Activated T-helper 9 cell treated with anti-CD3 and anti-CD28 coated beads, Interleukin-2, amount 50 U/mL, for 16 hours (primary cell): Measurements from ENCODE around the gene TBC1D5.
"Not testable (repeated sequence)": the region's sequence is repeated elsewhere in the genome, so short reads cannot be mapped to it uniquely, and the experiment has no call there.

Experiments used
- DNase-seq: peaks from one replicate; pipeline ENCODE4 v3.0.0-alpha.2; 2020; ENCODE audit warnings: low read depth

TBC1D5 gene

DNA sequence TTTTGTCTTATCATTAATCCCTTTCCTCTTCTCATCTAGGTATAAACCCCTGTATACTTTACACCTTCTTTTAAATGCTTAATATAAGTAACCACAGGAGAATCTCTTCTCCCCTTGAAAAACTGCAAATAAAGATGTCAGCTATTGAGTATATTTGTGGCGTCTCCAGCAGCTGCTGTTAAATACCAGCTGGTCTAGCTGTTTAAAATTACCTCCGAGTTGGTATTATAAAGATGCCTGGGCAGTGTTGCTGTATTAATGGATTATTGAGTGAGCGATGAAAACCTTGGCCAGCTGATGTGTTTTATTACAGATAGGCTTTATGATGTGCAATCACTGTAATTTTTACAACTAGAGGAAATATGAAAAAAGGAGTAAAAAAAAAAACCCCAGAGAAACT is 388.1 kb downstream of the TBC1D5 start:
- no peak for DNase-seq

- no peak for DNase-seq
These were observed 389.8 kb downstream of the TBC1D5 start for GRCh38 chr3:17352620-17353019.

- not testable (repeated sequence) for DNase-seq
These were observed 391.2 kb downstream of the TBC1D5 start for GRCh38 chr3:17351193-17351592.

- DNase-seq: no peak
These were observed 393.3 kb downstream of the TBC1D5 start for GRCh38 chr3:17349093-17349492.

GRCh38 chr3:17342119-17342518 is 400.3 kb downstream of the TBC1D5 start:
- no peak for DNase-seq

GRCh38 chr3:17340693-17341092 is 401.7 kb downstream of the TBC1D5 start:
- DNase-seq: no peak

DNA sequence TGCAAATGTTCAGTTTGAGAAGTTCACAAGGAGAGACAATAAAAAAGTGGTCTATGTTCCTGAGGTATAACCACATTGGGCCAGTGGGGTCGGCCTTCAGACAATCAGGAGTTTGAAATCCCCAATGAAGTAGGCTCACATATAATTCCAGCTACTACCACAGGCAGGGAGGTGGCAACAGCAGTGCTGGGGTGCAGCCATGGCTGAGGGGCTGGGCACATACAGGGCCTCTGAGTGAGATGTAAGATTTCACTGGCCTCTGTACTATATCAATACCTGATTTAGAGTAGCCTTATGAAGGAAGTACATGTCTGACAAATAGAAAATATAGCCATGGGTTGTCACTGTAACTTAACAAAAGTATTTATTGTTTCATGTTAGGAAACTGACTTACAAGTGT is 402.2 kb downstream of the TBC1D5 start:
- no peak for DNase-seq

DNA sequence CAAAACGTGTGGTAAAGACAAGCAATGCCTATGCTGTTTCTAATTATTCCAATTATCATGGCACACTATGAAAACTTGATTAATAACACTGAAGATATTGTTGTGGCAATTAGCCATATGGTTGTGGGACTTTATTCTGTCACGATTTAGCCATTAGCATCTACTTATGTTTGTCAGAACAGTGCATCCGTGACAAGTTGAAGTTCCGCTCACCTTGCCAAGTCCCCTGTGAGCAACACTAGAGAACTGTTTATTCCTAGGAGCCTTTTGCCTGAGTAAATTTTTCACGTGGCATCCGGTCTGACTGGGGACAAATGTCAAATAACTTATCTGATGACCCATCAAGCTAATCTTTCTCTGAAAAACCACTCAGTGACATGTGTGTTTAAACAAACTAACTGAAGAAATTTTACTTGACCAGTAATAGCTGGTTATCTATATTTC is 403.3 kb downstream of the TBC1D5 start:
- DNase-seq: no peak

DNA sequence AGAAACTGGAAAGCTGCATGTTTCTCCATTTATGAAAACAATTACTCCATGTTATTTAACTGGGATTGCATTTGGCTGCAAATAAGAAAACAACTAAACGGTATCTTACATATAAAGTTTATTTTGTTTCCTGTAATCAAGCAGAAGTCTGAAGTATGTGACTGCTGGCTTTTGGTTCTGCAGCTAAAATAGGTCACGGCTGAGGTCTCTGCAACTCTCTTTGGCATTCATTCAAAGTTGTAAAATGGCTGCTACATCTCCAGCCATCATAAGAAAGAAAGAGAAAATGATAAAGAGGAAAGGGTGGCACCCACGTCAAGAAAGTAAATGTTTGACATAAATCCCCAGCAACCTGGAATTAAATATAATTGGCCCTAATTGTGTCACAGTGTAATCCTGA is 406.1 kb downstream of the TBC1D5 start:
- DNase-seq: no peak

GRCh38 chr3:17333893-17334292 is 408.5 kb downstream of the TBC1D5 start:
- DNase-seq: no peak

- DNase-seq: no peak
These were observed 409.0 kb downstream of the TBC1D5 start for GRCh38 chr3:17333446-17333845.

GRCh38 chr3:17330660-17331059 is 411.8 kb downstream of the TBC1D5 start:
- no peak for DNase-seq

- no peak for DNase-seq
These were observed 412.5 kb downstream of the TBC1D5 start for GRCh38 chr3:17329927-17330326.

DNA sequence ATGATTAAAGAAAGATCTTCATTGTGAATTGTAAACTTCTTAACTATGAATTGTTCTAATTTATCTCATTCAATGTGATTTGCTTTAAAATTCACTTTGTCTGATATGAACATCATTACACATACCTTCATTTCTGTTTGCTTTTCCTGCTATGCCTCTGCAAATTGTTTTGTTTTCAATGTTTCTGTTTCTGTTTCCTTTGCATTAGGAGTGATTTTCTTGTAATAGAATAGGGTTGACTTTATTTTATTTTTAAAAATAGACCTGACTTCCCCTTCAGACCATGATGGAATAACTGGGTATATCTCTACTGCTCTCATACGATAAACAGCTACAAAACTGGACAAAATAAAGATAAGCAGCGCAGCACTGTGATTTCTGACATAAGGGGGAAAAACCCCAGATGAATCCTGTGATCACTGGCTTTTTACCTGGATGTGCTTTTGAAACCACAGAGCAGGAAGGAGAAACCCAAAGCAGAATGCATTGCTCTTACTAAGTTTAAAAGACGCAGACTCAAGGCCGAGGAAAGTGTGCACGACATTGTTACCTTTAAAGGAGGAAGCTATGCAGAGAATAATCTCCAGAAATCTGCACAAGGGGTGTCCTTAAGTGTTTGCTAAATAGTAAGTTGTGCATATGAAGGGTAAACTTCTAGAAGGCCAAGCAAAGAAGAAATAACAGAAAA is 420.2 kb downstream of the TBC1D5 start:
- DNase-seq: no peak

- DNase-seq: no peak
These were observed 422.2 kb downstream of the TBC1D5 start for GRCh38 chr3:17320266-17320665.

DNA sequence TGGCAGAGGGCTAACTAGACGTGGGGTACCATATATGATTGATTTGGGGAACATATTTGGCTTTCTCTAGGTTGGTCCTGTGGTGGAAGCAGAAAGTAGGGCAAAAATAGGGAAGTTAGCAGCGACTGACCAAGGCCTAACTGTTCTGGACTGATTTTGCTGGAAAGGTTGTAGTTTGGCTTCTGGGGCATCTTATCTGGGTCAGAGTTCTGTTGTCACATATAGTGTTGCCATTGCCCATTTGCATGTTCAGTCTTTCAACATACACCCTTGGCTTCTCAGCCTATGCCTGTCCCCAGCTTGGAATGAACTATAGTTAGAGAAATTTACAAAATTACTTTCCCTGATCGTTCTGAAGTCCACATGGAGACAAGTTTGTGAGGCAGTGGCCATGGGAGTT is 426.5 kb downstream of the TBC1D5 start:
- DNase-seq: no peak

DNA sequence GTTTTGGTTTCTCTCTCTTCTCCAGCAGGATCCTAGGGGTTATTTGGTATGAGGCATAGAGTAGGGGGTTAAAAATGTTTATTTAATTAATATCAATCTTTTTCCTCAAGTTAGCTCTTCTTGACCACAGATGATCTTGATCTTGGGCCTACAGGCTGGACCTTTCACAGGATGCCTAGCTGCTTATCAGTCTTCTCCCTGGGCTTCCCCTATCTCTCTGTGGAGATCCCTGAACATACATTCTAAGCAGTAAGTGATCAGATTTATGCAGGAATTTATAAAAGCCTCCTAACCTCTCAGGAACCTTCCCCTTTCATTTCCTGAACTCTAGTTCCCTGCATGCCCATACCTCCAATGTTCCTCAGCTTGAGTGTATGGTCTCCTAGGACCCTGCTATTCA is 428.3 kb downstream of the TBC1D5 start:
- DNase-seq: no peak

DNA sequence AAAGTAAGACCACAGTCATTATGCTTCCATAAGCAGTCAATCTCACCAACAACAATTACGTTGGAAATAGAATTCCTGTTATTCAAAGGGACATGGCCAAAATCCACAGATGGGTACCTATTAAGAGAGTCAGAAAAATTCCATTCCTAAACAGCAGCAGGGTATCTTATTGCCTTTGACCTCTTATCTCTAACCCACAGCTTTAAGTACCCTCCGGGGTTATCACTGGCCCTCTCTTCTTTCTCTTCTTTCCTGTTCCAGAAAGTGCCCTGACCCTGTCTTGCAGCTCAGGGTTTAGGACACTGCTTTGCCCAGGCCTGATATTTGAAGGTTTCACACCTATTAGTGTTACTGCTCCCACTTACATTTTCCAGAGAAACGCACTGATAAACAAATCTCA is 428.7 kb downstream of the TBC1D5 start:
- no peak for DNase-seq

DNA sequence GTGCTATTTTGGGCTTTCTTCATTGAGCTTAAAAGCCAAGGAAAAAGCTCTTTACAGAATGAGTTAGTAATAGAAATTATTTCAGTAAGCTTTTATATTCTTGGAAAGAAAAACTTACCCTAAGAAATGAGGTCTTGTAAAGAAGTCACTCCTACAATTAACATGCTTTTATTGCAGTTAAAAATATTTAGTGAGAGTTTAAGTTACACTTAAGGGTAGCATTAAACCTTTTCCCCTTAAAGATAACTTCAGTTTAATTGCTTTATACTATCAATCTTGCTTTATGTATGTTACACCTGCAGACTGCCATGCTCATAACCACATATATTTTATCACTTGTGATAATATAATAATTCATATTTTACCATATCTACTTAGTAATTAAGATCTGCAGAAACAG is 431.4 kb downstream of the TBC1D5 start:
- no peak for DNase-seq

DNA sequence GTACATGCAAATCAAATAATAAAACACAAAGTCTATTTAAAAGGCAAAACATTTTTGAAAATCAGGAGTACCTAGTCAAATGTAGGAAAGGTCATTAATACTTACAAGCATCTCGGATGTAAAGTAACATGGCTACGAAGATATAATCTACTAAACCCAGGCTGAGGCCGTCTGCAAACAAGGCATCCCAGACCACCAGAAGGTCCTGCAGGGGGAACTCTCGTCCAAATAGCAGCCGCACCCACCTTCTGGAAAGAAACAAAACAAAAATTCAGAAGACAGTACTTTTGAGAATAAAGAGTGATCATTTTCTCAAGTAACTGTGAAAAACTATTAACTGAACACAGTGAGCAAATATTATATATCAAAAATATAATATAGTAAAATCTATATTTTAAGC is 434.5 kb downstream of the TBC1D5 start:
- no peak for DNase-seq

DNA sequence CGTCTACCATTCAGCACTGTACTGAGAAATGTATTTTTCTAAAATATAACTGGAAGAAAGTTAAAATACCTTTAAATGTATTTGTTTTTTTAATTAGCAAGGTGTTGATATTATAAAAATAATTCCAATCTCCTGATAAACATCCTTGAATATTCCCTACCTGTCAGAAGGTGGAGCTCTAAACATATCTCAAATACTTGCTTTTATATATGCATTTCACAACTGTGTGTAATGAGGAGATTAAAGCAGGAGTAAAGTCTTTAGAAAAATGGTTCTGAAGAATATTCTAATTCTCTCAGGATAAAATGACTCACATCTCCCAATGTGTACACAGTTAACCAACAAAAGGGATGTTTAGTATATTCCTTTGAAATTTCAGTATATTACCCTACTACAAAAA is 434.9 kb downstream of the TBC1D5 start:
- no peak for DNase-seq

GRCh38 chr3:17304969-17305368 is 437.5 kb downstream of the TBC1D5 start:
- DNase-seq: no peak

DNA sequence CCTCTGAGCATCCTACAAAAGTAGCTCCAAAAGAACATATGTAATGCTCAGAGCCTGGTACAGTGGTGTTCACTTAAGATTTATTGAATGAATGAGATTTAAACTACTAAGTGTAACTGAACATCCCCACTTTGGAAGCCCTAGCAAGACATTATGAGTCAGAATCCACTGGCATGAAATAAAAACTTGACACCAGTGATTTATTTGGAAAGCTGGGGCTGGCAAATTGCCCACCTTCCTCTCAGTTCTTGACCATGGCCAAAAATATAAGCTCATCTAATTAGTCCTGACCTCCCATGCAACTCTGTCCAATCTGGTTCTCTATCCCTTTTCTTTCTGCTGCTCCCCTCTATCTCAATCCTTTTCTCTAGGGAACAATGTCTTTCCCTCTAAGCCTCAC is 439.7 kb downstream of the TBC1D5 start:
- DNase-seq: no peak

DNA sequence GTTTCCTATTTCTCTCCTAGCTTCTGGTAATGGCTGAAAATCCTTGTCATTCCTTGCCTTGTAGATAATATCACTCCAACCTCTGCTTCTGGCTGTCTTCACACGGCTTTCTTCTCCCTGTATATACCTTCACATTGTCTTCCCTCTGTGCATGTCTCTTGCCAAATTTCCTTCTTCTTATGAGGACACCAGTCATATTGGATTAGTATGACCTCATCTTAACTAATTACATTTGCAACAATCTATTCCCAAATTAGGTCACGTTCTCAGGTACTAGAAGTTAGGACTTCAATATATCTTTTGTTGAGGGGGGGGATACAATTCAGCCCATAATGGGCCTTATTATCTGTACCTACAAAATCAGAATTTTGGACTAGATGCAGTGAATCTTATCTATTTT is 440.3 kb downstream of the TBC1D5 start:
- no peak for DNase-seq

GRCh38 chr3:17301271-17301670 is 441.2 kb downstream of the TBC1D5 start:
- DNase-seq: no peak
